Immature natural killer cell (primary cell): Measurements from ENCODE around the gene ACBD6. TPM values are rescaled to one million over a fixed set of nuclear protein-coding genes. Genes with fewer than 3 reads are reported as not detected.

Source experiments
- DNase-seq, 3 donors: peaks; one replicate each; pipeline ENCODE4 v3.0.0; 2022; ENCODE audit warnings: mixed read lengths in 1 of 3
- H3K27ac Mint-ChIP-seq, 6 donors: one replicate each; pipeline ENCODE4 v1.8.0; 2020; ENCODE audit warnings: mixed read lengths in 6 of 6, mild to moderate bottlenecking in 5 of 6, inconsistent platforms in 4 of 6, moderate library complexity in 3 of 6
- H3K27me3 Mint-ChIP-seq, 3 donors: one replicate each; pipeline ENCODE4 v1.8.0; 2020 to 2021; ENCODE audit warnings: low read depth in 3 of 3, mild to moderate bottlenecking in 3 of 3, mixed read lengths in 3 of 3, moderate library complexity in 3 of 3, inconsistent platforms in 1 of 3
- H3K36me3 Mint-ChIP-seq, 3 donors: one replicate each; pipeline ENCODE4 v1.8.0; 2020; ENCODE audit warnings: mixed read lengths in 3 of 3, inconsistent platforms in 2 of 3, mild to moderate bottlenecking in 2 of 3
- H3K4me1 Mint-ChIP-seq, 2 donors: one replicate each; pipeline ENCODE4 v1.8.0; 2020; ENCODE audit warnings: inconsistent platforms in 2 of 2, mild to moderate bottlenecking in 2 of 2, mixed read lengths in 2 of 2, moderate library complexity in 1 of 2
- H3K4me3 Mint-ChIP-seq, 5 donors: one replicate each; pipeline ENCODE4 v1.8.0; 2020; ENCODE audit warnings: mild to moderate bottlenecking in 5 of 5, mixed read lengths in 5 of 5, inconsistent platforms in 3 of 5, moderate library complexity in 3 of 5
- H3K9me3 Mint-ChIP-seq, 6 donors: one replicate each; pipeline ENCODE4 v1.8.0; 2020; ENCODE audit warnings: mild to moderate bottlenecking in 6 of 6, mixed read lengths in 6 of 6, inconsistent platforms in 4 of 6, moderate library complexity in 3 of 6
- polyA plus RNA-seq, 3 donors: library from polyadenylated mRNA; unstranded; fragments of 300-500 nt; fragmentation: Illumina TruSeq; gene quantifications; one replicate each; pipeline ENCODE4 v1.2.3, GENCODE V29; 2021

ACBD6 gene
- polyA plus RNA-seq, 3 donors from 2014 or later, result 30.5 to 39.2 (median 38.1) TPM

DNA sequence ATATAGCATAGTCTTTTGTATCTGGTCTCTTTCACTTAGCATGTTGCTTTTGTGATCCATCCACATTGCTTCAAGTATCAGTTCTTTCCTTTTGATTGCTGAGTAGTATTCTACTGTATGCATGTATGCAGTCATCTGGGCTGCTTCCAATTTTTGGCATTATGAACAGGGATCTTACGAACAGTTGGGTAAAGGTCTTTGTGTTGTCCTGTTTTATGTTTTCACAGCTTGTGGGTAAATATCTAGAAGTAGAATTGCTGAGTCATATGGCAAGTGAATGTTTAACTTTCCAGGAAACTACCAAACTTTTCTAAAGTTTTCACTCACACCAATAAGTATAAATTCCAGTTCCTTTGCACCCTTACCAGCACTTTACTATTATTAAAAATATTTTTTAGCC, 211.4 kb downstream of the ACBD6 start:
- Mint-ChIP-seq H3K27me3 (no peaks in the 10 kb centered on the region), H3K9me3 (no peaks in the 10 kb centered on the region), H3K36me3 (peaks cover 4 to 14% (median 8%) of the 10 kb centered on the region in 3 donors), H3K4me3 (no peak overlapping the region), H3K4me1 (peaks cover 8 to 12% of the 10 kb centered on the region in 2 donors), H3K27ac (peak overlapping the region in 1 of 6 donors; percentile 18)
- DNase-seq, result no peak

DNA sequence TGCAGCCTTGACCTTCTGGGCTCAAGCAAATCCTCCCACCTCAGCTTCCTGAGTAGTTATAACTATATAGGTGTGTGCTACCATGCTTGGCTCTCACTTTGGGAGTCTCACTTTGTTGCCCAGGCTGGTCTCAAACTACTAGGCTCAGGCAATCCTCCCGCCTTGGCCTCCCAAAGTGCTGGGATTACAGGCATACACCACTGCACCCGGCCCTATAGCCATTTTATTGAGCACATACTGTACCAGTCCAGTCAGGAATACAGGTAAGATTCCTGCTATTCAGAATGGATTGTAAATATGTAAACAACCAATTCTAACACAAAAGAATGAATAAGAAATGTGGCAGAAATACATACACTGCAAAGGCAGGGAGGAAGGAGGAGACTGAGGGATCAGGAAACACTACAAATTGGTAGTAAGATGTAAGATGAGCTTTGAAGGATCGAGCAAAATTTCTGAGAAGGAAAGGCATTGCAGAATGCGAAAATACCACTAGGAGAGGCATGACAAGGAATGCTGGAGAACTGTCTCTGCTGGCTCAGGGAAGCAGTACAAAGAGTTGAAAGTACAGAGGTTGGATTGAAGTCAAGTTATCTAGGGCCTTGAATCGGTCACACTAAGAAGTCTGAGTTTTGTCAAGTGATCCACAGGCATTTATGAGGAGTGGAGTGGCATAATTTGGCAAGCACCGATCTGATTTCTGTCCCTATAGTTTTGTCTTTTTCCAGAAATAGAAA, 211.9 kb downstream of the ACBD6 start:
- no peak for DNase-seq
- Mint-ChIP-seq H3K27ac (peak overlapping the region in 1 of 6 donors; percentile 18), H3K4me3 (no peak overlapping the region), H3K4me1 (peaks cover 8 to 10% of the 10 kb centered on the region in 2 donors), H3K27me3 (no peaks in the 10 kb centered on the region), H3K9me3 (no peaks in the 10 kb centered on the region), H3K36me3 (peaks cover 7 to 13% (median 11%) of the 10 kb centered on the region in 3 donors)

DNA sequence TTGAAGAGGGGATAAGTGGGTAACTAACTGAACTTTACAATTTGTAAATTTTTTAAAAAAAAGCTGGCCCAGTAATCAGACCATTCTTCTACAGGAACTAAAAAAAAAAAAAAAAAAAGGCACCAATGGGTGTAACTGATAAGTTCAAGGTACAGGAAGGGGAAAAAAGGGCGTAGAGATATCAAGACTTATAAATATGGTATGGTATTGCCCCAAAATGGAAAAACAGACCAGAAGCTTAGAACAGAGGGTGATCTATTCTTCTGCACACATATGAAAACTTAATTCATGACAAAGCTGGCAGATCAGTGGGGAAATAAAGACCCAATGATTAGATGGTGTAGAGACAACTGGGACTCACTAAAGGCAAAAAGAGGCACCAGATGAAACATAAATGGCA, 213.4 kb downstream of the ACBD6 start:
- DNase-seq, result no peak
- Mint-ChIP-seq H3K27ac (peak overlapping the region in 1 of 6 donors; percentile 7), H3K36me3 (peaks cover 9 to 16% (median 12%) of the 10 kb centered on the region in 3 donors), H3K4me1 (peaks cover 8 to 10% of the 10 kb centered on the region in 2 donors), H3K9me3 (no peaks in the 10 kb centered on the region), H3K27me3 (no peaks in the 10 kb centered on the region), H3K4me3 (no peak overlapping the region)

DNA sequence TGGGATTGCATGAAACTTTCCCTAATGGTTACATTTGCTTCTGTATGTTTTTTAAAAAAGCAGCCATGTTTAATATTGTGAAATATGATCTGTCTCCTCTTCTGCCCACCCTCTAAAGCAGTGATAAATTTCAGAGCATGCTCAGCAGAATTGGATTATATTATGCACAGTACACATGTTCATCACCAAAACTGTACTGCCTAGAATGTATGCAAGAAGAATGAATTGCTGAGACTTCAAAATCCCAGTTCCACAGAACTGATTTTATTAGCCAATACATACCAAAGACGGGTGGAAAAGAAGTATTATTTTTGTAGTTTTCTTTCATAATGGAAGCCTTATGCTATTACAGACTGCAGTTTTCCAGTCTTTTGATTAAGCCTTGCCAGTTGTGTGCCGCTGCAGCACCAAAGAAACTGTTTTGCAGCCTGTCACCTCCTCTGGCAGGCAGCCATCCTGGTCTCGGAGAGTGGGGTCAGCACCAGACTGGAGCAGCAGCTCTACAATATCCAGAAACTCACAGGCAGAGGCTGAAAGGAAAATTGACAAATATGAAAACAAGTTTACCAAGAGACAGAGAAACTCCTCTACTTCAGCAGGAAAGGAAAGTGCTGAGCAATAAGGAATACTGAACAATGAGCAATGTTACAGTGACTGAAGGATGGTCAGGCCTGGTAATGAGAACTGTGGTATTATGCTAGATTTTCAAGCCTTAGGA, 214.2 kb downstream of the ACBD6 start:
- Mint-ChIP-seq H3K4me1 (peaks cover 10 to 12% of the 10 kb centered on the region in 2 donors), H3K27ac (peak overlapping the region in 2 of 6 donors; percentile 17 to 46), H3K4me3 (no peak overlapping the region), H3K9me3 (no peaks in the 10 kb centered on the region), H3K36me3 (peaks cover 9 to 21% (median 17%) of the 10 kb centered on the region in 3 donors), H3K27me3 (no peaks in the 10 kb centered on the region)
- no peak for DNase-seq

DNA sequence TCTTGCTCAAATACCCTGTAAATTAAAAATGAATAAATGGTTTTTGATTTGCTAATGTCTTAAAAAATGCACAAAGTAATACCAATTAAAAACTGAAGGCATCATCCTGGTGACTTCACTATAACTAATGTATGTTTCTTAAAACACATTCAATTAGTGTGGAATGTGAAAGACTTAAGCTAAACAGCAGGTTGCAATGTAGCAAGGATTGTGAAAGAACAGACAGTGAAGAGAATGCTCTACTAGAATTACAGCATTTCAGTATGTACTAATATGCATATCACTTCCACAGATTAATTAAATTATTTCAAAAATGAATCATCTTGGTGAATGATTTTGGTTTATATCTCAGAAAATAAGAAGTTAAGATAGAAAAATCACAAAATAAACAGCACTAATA, 216.0 kb downstream of the ACBD6 start:
- Mint-ChIP-seq H3K27me3 (peaks cover 0 to 4% (median 0%) of the 10 kb centered on the region in 3 donors), H3K4me1 (peaks cover 10 to 13% of the 10 kb centered on the region in 2 donors), H3K27ac (no peak overlapping the region), H3K9me3 (no peaks in the 10 kb centered on the region), H3K36me3 (peaks cover 9 to 26% (median 18%) of the 10 kb centered on the region in 3 donors), H3K4me3 (no peak overlapping the region)
- no peak for DNase-seq

DNA sequence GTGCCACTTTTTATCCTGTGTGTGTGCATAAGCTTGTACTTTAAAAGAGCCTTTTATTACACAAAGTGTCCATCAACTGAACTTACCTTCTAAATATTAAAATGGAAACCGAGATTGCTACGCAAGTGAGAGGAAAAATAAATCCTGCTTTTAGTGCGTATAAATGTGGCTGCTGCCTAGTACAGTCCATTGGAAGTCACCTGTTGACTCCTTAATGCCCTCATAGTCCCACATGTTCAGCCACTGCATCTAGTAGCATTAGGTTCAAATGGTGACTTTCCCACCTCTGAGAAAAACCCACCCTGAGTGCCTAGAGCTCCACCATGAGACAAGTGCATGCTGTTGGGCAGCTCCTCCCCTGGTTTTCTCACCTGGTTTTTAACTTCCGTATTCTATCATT, 219.3 kb downstream of the ACBD6 start:
- Mint-ChIP-seq H3K27ac (no peak overlapping the region), H3K4me3 (no peak overlapping the region), H3K9me3 (no peaks in the 10 kb centered on the region), H3K4me1 (peaks cover 0 to 6% of the 10 kb centered on the region in 2 donors), H3K36me3 (peaks cover 16 to 33% (median 31%) of the 10 kb centered on the region in 3 donors), H3K27me3 (peaks cover 0 to 4% (median 0%) of the 10 kb centered on the region in 3 donors)
- no peak for DNase-seq

DNA sequence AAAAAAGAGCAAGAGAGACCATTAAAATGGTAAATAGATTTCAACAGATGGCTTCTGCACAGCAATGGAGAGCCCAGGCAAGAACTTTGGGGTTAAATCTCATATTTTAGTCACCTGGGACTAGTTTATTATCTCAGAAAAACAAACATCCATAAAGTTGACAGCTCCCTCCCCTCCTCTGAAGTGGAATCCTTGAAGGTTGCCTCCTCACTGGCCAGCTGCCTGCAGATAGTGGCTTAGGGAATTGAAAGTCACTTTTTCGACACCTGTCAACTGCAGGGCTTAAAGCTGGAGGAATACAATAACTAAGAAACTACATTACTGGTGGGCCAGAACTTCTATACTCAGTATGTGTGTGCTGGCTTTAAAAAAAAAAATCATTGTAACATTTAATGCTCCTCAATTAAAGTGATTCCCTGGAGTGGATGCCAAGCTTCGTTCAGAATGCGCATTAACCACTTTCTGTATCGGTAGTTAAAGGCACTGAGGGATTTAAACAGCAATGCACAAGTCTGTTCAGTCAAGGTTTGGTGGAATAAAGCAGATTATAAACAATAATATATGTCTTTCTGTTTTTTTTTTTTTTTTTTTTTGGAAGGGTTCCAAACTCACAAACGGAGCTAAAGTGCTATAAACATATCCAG, 219.9 kb downstream of the ACBD6 start:
- Mint-ChIP-seq H3K36me3 (peaks cover 16 to 34% (median 33%) of the 10 kb centered on the region in 3 donors), H3K27ac (no peak overlapping the region), H3K9me3 (no peaks in the 10 kb centered on the region), H3K27me3 (peaks cover 0 to 4% (median 0%) of the 10 kb centered on the region in 3 donors), H3K4me1 (peaks cover 0 to 6% of the 10 kb centered on the region in 2 donors), H3K4me3 (no peak overlapping the region)
- no peak for DNase-seq

DNA sequence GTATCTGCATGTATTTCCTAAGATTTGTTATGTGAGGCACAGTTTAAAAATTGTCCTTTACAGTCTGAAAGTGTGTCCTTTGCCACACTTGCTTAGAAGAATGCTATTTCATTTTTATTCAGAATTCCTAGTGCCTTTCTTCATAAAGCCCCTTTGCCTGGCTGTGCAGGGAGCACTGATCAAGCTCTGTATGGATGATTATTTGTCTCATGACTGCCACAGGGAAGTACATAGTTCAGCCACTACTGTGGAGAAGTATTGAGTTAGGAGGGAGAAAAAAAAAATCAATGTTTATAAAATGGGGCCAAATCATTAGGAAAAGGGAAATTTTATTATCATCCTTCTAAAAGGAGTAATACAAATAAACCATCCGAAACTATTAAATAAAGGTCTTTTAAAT, 220.9 kb downstream of the ACBD6 start:
- Mint-ChIP-seq H3K27ac (no peak overlapping the region), H3K36me3 (peaks cover 22 to 38% (median 35%) of the 10 kb centered on the region in 3 donors), H3K4me1 (peaks cover 0 to 6% of the 10 kb centered on the region in 2 donors), H3K4me3 (no peak overlapping the region), H3K9me3 (no peaks in the 10 kb centered on the region), H3K27me3 (peaks cover 0 to 4% (median 0%) of the 10 kb centered on the region in 3 donors)
- no peak for DNase-seq

DNA sequence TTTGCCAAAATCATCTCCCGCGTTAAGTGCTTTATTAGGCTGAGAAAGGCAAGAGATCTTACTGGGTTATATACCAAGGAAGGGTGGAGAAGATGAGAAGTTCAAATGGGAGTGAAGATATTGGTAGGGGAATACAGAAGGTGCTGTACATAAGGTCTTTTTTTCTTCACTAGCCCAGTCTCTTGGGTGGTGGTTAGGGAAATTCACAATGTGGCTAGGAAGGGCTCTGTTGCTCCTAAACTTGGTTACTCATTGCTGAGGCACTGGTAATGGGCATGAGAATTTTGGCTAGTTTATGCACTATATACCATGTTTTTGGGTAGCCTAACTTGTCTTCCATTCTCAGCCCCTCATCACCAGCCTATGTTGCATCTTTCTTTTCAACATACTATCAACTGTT, 221.8 kb downstream of the ACBD6 start:
- H3K4me3 Mint-ChIP-seq, result no peak overlapping the region
- H3K27ac Mint-ChIP-seq, result no peak overlapping the region
- peaks cover 0 to 6% of the 10 kb centered on the region in 2 donors for H3K4me1 Mint-ChIP-seq
- H3K9me3 Mint-ChIP-seq, result no peaks in the 10 kb centered on the region
- peaks cover 0 to 4% (median 0%) of the 10 kb centered on the region in 3 donors for H3K27me3 Mint-ChIP-seq
- DNase-seq, result no peak
- peaks cover 22 to 41% (median 35%) of the 10 kb centered on the region in 3 donors for H3K36me3 Mint-ChIP-seq

DNA sequence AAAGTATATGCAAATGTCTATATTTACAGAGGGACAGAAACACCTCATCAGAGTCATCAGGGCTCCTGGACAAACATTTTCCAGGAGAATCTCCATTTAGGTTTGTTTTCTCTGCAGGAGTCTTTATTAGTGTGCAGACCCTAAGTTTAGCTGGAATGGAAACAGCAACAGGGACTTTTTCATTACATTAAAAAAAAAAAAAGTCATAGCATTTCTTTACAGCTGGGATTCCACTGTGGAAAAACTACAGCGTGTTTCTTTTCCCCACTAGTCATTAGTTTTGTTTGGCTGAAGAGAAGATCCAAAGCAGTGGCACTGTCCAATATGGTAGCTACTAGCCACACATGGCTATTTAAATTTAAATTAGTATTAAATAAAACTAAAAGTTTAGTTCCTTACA, 222.7 kb downstream of the ACBD6 start:
- no peak overlapping the region for H3K4me3 Mint-ChIP-seq

DNA sequence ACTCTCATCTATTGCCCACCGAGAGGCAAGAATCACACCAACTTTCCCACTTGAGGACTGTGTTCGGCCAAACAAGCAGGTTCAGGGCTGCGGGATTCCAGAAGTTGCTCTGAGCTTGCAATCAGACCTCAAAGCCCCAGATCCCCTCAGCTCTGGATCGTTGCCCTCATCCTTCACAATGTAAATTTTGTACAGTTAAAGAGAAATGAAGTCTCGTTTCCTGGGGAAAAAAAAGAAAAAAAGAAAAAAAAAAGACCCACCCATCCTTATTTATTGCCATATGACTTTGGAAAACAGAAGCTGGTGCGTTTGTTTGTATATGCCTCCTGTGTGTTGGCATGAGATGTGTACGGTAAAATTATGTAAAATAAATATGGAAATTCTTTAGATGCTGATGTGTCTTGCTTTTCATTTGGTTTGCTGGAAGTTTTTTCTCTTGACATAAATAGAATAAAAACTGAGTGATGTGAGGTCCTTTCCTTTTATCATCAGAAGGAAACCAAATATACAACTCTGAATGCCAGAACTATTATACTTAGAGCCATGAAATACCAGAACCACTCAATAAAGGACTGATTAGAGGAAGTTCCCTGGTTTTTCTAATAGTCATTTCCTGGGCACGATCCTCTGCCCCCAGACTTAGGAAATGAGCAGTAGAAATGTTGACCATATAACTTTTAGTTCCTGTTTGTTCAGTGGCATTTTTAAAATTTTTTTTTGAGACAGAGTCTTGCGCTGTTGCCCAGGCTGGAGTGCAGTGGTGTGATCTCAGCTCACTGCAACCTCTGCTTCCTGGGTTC, 223.6 kb downstream of the ACBD6 start:
- no peak for DNase-seq
- peak overlapping the region in 1 of 6 donors; percentile 22 for H3K27ac Mint-ChIP-seq
- peaks cover 0 to 6% of the 10 kb centered on the region in 2 donors for H3K4me1 Mint-ChIP-seq
- no peak overlapping the region for H3K4me3 Mint-ChIP-seq
- H3K9me3 Mint-ChIP-seq, result no peaks in the 10 kb centered on the region
- peaks cover 0 to 4% (median 0%) of the 10 kb centered on the region in 3 donors for H3K27me3 Mint-ChIP-seq
- H3K36me3 Mint-ChIP-seq, result peaks cover 23 to 43% (median 41%) of the 10 kb centered on the region in 3 donors

More for the DNA sequence above, 222.7 kb downstream of the ACBD6 start:
- H3K36me3 Mint-ChIP-seq, result peaks cover 23 to 41% (median 38%) of the 10 kb centered on the region in 3 donors
- peaks cover 0 to 4% (median 0%) of the 10 kb centered on the region in 3 donors for H3K27me3 Mint-ChIP-seq
- H3K27ac Mint-ChIP-seq, result no peak overlapping the region
- H3K9me3 Mint-ChIP-seq, result no peaks in the 10 kb centered on the region
- peaks cover 0 to 6% of the 10 kb centered on the region in 2 donors for H3K4me1 Mint-ChIP-seq
- DNase-seq, result no peak

DNA sequence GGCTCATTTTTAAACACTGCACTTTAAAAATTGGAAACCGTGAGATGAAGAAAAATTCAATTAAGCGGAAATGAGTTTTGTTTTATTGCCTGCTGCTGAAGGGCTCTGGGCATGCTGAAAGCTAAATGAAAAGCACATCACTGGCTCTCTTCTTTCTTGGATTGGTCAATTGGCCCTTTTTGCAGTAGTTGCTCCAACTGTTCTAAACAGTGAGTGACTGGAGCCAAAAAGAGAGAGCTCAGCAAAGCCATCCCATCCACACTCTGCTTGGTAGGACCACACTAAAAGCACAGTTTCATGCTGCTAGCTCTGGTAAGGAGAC, 224.2 kb downstream of the ACBD6 start:
- Mint-ChIP-seq H3K36me3 (peaks cover 23 to 45% (median 43%) of the 10 kb centered on the region in 3 donors), H3K4me1 (peaks cover 0 to under 1% of the 10 kb centered on the region in 2 donors), H3K9me3 (no peaks in the 10 kb centered on the region), H3K4me3 (no peak overlapping the region), H3K27me3 (peaks cover 0 to 4% (median 0%) of the 10 kb centered on the region in 3 donors), H3K27ac (no peak overlapping the region)
- no peak for DNase-seq

DNA sequence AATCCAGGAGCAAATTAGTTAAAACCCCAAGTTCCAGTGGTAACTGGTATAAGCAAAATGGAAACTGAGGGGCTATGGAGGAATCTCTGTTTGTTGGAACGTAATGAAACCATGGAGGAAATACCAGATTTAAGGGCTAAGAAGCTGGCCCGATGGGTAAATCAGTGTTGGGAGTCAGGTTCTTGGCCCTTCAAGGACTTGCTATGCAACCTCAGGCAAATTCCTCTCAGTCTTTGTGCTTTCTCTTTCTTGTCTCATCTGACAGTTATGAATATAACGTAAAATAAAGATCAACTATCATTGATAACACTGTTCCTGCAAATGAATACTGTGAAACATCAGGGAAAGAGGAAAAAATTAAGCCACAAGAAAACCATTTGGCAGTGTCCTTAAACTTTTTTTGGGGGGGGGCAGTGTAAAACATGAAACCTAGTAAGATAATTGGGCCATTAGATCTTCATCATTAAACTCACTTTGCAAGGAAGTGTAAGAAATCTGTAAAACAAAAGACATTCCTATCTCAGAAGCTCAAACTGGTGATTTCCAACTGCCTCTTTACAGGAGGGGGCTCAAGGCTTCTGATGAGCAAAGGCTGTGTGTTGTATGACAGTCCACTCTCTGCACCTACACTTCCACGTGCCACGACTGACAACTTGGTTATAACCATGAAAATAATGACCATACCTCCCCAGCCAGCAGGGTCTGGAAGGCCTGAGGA, 224.7 kb downstream of the ACBD6 start:
- H3K4me3 Mint-ChIP-seq, result no peak overlapping the region
- peaks cover 0 to 4% (median 0%) of the 10 kb centered on the region in 3 donors for H3K27me3 Mint-ChIP-seq
- no peaks in the 10 kb centered on the region for H3K9me3 Mint-ChIP-seq
- H3K4me1 Mint-ChIP-seq, result no peaks in the 10 kb centered on the region
- H3K27ac Mint-ChIP-seq, result no peak overlapping the region
- no peak for DNase-seq
- H3K36me3 Mint-ChIP-seq, result peaks cover 23 to 46% (median 42%) of the 10 kb centered on the region in 3 donors
